Measurements from ENCODE around the gene FAM180B. TPM values are rescaled to one million over a fixed set of nuclear protein-coding genes. Genes with fewer than 3 reads are reported as not detected.

The FAM180B gene
- total RNA-seq, 1 experiment from 2014 or later = not detected

DNA sequence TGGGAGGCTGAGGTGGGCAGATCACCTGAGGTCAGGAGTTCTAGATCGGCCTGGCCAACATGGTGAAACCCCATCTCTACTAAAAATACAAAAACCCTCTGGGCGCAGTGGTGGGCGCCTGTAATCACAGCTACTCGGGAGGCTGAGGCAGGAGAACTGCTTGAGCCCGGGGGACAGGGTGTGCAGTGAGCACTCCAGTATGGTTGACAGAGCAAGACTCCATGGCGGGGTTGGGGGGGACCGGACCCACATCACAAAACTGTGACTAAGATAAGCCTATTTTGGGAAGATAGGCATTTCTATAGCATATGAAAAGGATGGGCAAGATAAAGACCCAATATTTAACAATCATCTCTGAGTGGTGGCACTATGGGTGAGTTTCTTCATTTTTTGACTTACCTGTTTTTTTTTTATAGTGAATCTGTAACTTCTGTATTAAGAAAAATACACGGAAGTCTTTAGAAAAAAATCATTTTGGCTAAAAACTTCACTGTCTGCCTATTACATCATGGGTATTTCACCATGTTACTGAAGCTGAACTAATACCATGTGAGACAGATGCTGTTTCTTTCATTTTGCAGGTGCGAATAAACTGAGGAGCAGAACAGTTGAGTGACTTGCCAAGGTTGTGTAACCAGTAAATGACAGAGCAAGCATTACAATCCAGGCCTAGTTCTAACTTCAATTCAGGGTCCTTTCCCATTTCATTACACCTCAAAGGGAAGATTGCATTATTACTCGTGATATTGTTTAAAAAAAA is 36.0 kb upstream of the FAM180B start:
- H3K9me3 ChIP-seq (ENCODE audit: control insufficient read depth in 1 of 2, insufficient read depth in 1 of 2, low read depth in 1 of 2, low read length in 2 of 2) = no peaks in the 10 kb centered on the region
- intact Hi-C loops (cut with micrococcal nuclease) = loop anchor here (5.0 to 10.0 kb wide), 2 partner anchors 126 to 217 kb away; partner anchors contain the start of genes FNBP4 and PSMC3
- H4K20me1 ChIP-seq (ENCODE audit: insufficient read depth) = peaks cover 6% of the 10 kb centered on the region; the same call in 1 of the 2 replicates
- no peaks in the 10 kb centered on the region for H3K9me2 ChIP-seq (ENCODE audit: insufficient read depth)
- no peaks in the 10 kb centered on the region for H3K27me3 ChIP-seq (ENCODE audit: insufficient read depth, low read length)
- DNase-seq (ENCODE audit: low read depth, low spot score) = no peak
- H3K4me2 ChIP-seq (ENCODE audit: low read length) = peak overlapping the region; percentile 98
- ChIA-PET RAD21 (ENCODE audit: low non-redundant PET in 1 of 2, low total read pairs in 2 of 2, uncharacterized antibody in 2 of 2, unreplicated experiment in 2 of 2) (no interaction called here), POLR2A (interaction anchor here (1.0 kb wide), 1 partner anchor 15 kb away, joined by 3 read pairs; the partner anchor contains the start of gene PTPMT1), CTCF (interaction anchor here (1.6 kb wide), 1 partner anchor 16 kb away, joined by 5 read pairs; no protein-coding TSS in a partner anchor)
- ATAC-seq = no peak
- peaks cover 13 to 38% of the 10 kb centered on the region in 2 experiments for H3K4me1 ChIP-seq (ENCODE audit: control insufficient read depth in 1 of 2, insufficient read depth in 2 of 2, low read length in 2 of 2)
- no TSS peak for BruUV-seq (replicated peaks)
- peaks cover 0 to 4% of the 10 kb centered on the region in 2 experiments; a peak in 1 of 4 replicates for H3K36me3 ChIP-seq (ENCODE audit: control insufficient read depth in 1 of 2, insufficient read depth in 2 of 2, low read length in 2 of 2)
- H3K79me2 ChIP-seq (ENCODE audit: insufficient read depth, low read length) = peaks cover 77% of the 10 kb centered on the region
- no peak overlapping the region; the same call in 1 of the 2 replicates for H3K27ac ChIP-seq (ENCODE audit: low read depth, low read length)
- 0 out of 4 replicates have a peak overlapping the region, but pooled peaks of 1 of the 2 experiments have one; percentile 94 for H3K4me3 ChIP-seq (replicated peaks in 1 of 2; ENCODE audit: low read depth in 1 of 2, low read length in 2 of 2)
- TF ChIP-seq TCF7L2 (IDR thresholded peaks at IDR 0.05; ENCODE audit: borderline replicate concordance, extremely low read depth, insufficient read depth, insufficient read length) (no peak), CBX3 (IDR thresholded peaks at IDR 0.05; ENCODE audit: low read depth) (no peak), EGR1 (IDR thresholded peaks at IDR 0.05; ENCODE audit: low read depth) (no peak), POLR2A (IDR thresholded peaks at IDR 0.05; ENCODE audit: borderline replicate concordance, extremely low read depth, insufficient read depth, insufficient read length) (no peak), ZNF274 (IDR thresholded peaks at IDR 0.05; ENCODE audit: low read depth, low read length) (no peak), EZH2phosphoT487 (IDR thresholded peaks at IDR 0.05; ENCODE audit: borderline replicate concordance) (no peak), SIN3A (IDR thresholded peaks at IDR 0.05; ENCODE audit: low read depth) (no peak), RAD21 (IDR thresholded peaks at IDR 0.05; ENCODE audit: low read depth) (no peak), POLR2AphosphoS5 (IDR thresholded peaks at IDR 0.05; ENCODE audit: low read depth, low read length) (no peak), YY1 (IDR thresholded peaks at IDR 0.05; ENCODE audit: extremely low read depth, insufficient replicate concordance, low read depth, low read length) (no peak), ELF1 (IDR thresholded peaks at IDR 0.05; ENCODE audit: borderline replicate concordance, low read depth) (no peak), ZFX (IDR thresholded peaks at IDR 0.05) (no peak), SP1 (IDR thresholded peaks at IDR 0.05; ENCODE audit: low read depth) (no peak), FOSL1 (IDR thresholded peaks at IDR 0.05; ENCODE audit: low read depth) (no peak), CEBPB (IDR thresholded peaks at IDR 0.05; ENCODE audit: low read depth) (no peak)
- TF ChIP-seq, protein P1, sequence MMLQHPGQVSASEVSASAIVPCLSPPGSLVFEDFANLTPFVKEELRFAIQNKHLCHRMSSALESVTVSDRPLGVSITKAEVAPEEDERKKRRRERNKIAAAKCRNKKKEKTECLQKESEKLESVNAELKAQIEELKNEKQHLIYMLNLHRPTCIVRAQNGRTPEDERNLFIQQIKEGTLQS (IDR thresholded peaks at IDR 0.05) = no peak
- TF ChIP-seq, protein P2, sequence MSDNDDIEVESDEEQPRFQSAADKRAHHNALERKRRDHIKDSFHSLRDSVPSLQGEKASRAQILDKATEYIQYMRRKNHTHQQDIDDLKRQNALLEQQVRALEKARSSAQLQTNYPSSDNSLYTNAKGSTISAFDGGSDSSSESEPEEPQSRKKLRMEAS (IDR thresholded peaks at IDR 0.05) = no peak
- TF ChIP-seq, protein P3, sequence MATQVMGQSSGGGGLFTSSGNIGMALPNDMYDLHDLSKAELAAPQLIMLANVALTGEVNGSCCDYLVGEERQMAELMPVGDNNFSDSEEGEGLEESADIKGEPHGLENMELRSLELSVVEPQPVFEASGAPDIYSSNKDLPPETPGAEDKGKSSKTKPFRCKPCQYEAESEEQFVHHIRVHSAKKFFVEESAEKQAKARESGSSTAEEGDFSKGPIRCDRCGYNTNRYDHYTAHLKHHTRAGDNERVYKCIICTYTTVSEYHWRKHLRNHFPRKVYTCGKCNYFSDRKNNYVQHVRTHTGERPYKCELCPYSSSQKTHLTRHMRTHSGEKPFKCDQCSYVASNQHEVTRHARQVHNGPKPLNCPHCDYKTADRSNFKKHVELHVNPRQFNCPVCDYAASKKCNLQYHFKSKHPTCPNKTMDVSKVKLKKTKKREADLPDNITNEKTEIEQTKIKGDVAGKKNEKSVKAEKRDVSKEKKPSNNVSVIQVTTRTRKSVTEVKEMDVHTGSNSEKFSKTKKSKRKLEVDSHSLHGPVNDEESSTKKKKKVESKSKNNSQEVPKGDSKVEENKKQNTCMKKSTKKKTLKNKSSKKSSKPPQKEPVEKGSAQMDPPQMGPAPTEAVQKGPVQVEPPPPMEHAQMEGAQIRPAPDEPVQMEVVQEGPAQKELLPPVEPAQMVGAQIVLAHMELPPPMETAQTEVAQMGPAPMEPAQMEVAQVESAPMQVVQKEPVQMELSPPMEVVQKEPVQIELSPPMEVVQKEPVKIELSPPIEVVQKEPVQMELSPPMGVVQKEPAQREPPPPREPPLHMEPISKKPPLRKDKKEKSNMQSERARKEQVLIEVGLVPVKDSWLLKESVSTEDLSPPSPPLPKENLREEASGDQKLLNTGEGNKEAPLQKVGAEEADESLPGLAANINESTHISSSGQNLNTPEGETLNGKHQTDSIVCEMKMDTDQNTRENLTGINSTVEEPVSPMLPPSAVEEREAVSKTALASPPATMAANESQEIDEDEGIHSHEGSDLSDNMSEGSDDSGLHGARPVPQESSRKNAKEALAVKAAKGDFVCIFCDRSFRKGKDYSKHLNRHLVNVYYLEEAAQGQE (IDR thresholded peaks at IDR 0.05; ENCODE audit: low read depth) = no peak
- H3K9ac ChIP-seq (ENCODE audit: low read length) = no peak overlapping the region
- no peak overlapping the region for H2AFZ ChIP-seq (ENCODE audit: low read depth, low read length, poor library complexity, severe bottlenecking)
